Pons (tissue), 1 donor: ENCODE measurements around the gene UCN3.
A peak's percentile ranks its signal among the peaks of the same experiment; 100 is the strongest.
"Not testable (repeated sequence)": the region's sequence is repeated elsewhere in the genome, so short reads cannot be mapped to it uniquely, and the experiment has no call there.

Source experiments
- DNase-seq: peaks from one replicate; pipeline ENCODE4 v3.0.0-alpha.2; 2016; ENCODE audit warnings: low spot score

Gene UCN3

GRCh38 chr10:5369362-5370158 is 4.8 kb downstream of the UCN3 start:
- no peak for DNase-seq

- no peak for DNase-seq
Observed at GRCh38 chr10:5370493-5371352, 6.0 kb downstream of the UCN3 start.

GRCh38 chr10:5373307-5373706 is 8.5 kb downstream of the UCN3 start:
- no peak for DNase-seq

- DNase-seq = no peak
Observed at GRCh38 chr10:5373891-5374611, 9.3 kb downstream of the UCN3 start.

- no peak for DNase-seq
Observed at GRCh38 chr10:5376450-5376849, 11.7 kb downstream of the UCN3 start.

GRCh38 chr10:5379202-5379601 is 14.4 kb downstream of the UCN3 start:
- not testable (repeated sequence) for DNase-seq

- DNase-seq = not testable (repeated sequence)
Observed at GRCh38 chr10:5380395-5380794, 15.6 kb downstream of the UCN3 start.

- DNase-seq = no peak
Observed at GRCh38 chr10:5381187-5381586, 16.4 kb downstream of the UCN3 start.

GRCh38 chr10:5385224-5385623 is 20.5 kb downstream of the UCN3 start:
- DNase-seq = no peak

- DNase-seq = no peak
Observed at GRCh38 chr10:5387169-5387568, 22.4 kb downstream of the UCN3 start.

- DNase-seq = no peak
Observed at GRCh38 chr10:5390607-5391205, 25.9 kb downstream of the UCN3 start.

- peak; percentile 36 for DNase-seq
Observed at GRCh38 chr10:5391790-5392189, 27.0 kb downstream of the UCN3 start.

GRCh38 chr10:5393529-5393928 is 28.8 kb downstream of the UCN3 start:
- no peak for DNase-seq

- DNase-seq = no peak
Observed at GRCh38 chr10:5395168-5395567, 30.4 kb downstream of the UCN3 start.

- DNase-seq = peak; percentile 70
Observed at GRCh38 chr10:5396556-5397300, 32.0 kb downstream of the UCN3 start.

GRCh38 chr10:5399332-5399731 is 34.6 kb downstream of the UCN3 start:
- DNase-seq = no peak

GRCh38 chr10:5400468-5401240 is 35.9 kb downstream of the UCN3 start:
- DNase-seq = no peak

GRCh38 chr10:5402798-5403197 is 38.0 kb downstream of the UCN3 start:
- DNase-seq = no peak

GRCh38 chr10:5404208-5405041 is 39.7 kb downstream of the UCN3 start, which contains the start of gene TUBAL3:
Gene TUBAL3 (minus strand): TSS chr10:5404828. CDS start chr10:5404792, 36 bp downstream.
- no peak for DNase-seq

GRCh38 chr10:5406918-5407317 is 42.2 kb downstream of the UCN3 start:
- DNase-seq = no peak
